ENCODE measurements around the gene HOXD1. TPM values are rescaled to one million over a fixed set of nuclear protein-coding genes. Genes with fewer than 3 reads are reported as not detected.

Gene HOXD1
- total RNA-seq, 1 donor from 2014 or later, result not detected

GRCh38 chr2:176162911-176163671 is 25.4 kb upstream of the HOXD1 start:
- TF ChIP-seq CTCF (conservative IDR thresholded peaks at IDR 0.05), result no peak
- Mint-ChIP-seq H3K9me3 (peaks cover 6% of the 10 kb centered on the region), H3K36me3 (ENCODE audit: low read depth) (peaks cover 4% of the 10 kb centered on the region), H3K27ac (ENCODE audit: unreplicated experiment) (no peak overlapping the region), H3K4me1 (peaks cover 8% of the 10 kb centered on the region), H3K27me3 (ENCODE audit: low read depth) (peaks cover 100% of the 10 kb centered on the region), H3K4me3 (peak overlapping the region; percentile 64)
- no peak for DNase-seq (ENCODE audit: low read depth, low spot score)

GRCh38 chr2:176163672-176164056 is 24.8 kb upstream of the HOXD1 start:
- peaks cover 4% of the 10 kb centered on the region for H3K4me1 Mint-ChIP-seq
- no peak for DNase-seq (ENCODE audit: low read depth, low spot score)
- H3K27ac Mint-ChIP-seq (ENCODE audit: unreplicated experiment), result no peak overlapping the region
- H3K27me3 Mint-ChIP-seq (ENCODE audit: low read depth), result peaks cover 100% of the 10 kb centered on the region
- H3K4me3 Mint-ChIP-seq, result no peak overlapping the region
- peaks cover 6% of the 10 kb centered on the region for H3K9me3 Mint-ChIP-seq
- TF ChIP-seq CTCF (conservative IDR thresholded peaks at IDR 0.05), result no peak
- peaks cover 4% of the 10 kb centered on the region for H3K36me3 Mint-ChIP-seq (ENCODE audit: low read depth)

GRCh38 chr2:176164201-176164600 is 24.3 kb upstream of the HOXD1 start:
- TF ChIP-seq CTCF (conservative IDR thresholded peaks at IDR 0.05), result no peak
- Mint-ChIP-seq H3K4me1 (peaks cover 4% of the 10 kb centered on the region), H3K9me3 (peaks cover 6% of the 10 kb centered on the region), H3K36me3 (ENCODE audit: low read depth) (peaks cover 4% of the 10 kb centered on the region), H3K27me3 (ENCODE audit: low read depth) (peaks cover 100% of the 10 kb centered on the region), H3K4me3 (no peak overlapping the region), H3K27ac (ENCODE audit: unreplicated experiment) (no peak overlapping the region)
- no peak for DNase-seq (ENCODE audit: low read depth, low spot score)

GRCh38 chr2:176164611-176165369 is 23.7 kb upstream of the HOXD1 start:
- H3K4me3 Mint-ChIP-seq, result no peak overlapping the region
- peaks cover 6% of the 10 kb centered on the region for H3K9me3 Mint-ChIP-seq
- no peak for TF ChIP-seq CTCF (conservative IDR thresholded peaks at IDR 0.05)
- H3K4me1 Mint-ChIP-seq, result peaks cover 4% of the 10 kb centered on the region
- DNase-seq (ENCODE audit: low read depth, low spot score), result no peak
- H3K36me3 Mint-ChIP-seq (ENCODE audit: low read depth), result peaks cover 4% of the 10 kb centered on the region
- H3K27ac Mint-ChIP-seq (ENCODE audit: unreplicated experiment), result no peak overlapping the region
- peaks cover 100% of the 10 kb centered on the region for H3K27me3 Mint-ChIP-seq (ENCODE audit: low read depth)

GRCh38 chr2:176165370-176166050 is 23.0 kb upstream of the HOXD1 start:
- no peak for TF ChIP-seq CTCF (conservative IDR thresholded peaks at IDR 0.05)
- Mint-ChIP-seq H3K27me3 (ENCODE audit: low read depth) (peaks cover 100% of the 10 kb centered on the region), H3K9me3 (peaks cover 6% of the 10 kb centered on the region), H3K36me3 (ENCODE audit: low read depth) (peaks cover 4% of the 10 kb centered on the region), H3K4me1 (peaks cover 4% of the 10 kb centered on the region), H3K4me3 (no peak overlapping the region), H3K27ac (ENCODE audit: unreplicated experiment) (no peak overlapping the region)
- DNase-seq (ENCODE audit: low read depth, low spot score), result no peak
